ENCODE data around the gene SLC16A12. TPM values are rescaled to one million over a fixed set of nuclear protein-coding genes. Genes with fewer than 3 reads are reported as not detected.

Gene SLC16A12
- total and polyA plus RNA-seq, 2 experiments from 2014 or later = 5.7 to 5.9 TPM

DNA sequence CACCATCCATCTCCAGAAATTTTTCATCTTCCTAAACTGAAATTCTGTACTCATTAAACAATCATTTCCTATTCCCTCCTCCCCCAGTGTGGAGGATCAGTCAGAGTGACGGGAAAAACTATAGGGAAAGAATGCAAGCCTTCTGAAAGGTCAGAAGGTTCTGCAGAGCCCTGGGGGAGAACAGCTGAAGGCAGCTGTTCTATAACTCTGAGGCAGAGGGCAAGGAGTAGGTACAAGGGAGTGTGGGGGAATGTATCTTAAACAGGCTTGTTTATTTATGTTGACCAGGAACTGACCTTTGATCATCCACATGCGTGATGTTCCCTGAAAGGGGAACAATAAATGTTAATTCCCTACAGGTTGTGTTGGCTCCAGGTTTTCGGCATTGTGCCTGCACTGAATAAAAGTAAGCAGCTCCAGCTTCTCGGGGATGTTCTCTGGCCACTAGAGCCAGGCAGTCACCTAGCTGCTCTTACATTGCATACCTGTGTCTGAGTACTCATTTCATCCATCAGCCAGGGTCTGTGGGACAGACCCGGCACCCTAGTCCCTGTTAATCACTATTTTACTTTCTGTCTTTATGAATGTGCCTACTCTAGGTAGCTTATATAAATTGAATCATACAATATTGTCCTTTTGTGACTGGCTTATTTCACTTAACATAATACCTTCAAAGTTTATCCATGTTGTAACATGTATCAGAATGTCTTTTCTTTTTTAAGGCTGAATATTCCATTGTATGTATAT lies 137.2 kb downstream of the SLC16A12 start:
- Histone ChIP-seq H4K20me1 (ENCODE audit: insufficient read depth, poor library complexity, severe bottlenecking) (no peaks in the 10 kb centered on the region), H3K9me2 (replicated peaks; ENCODE audit: insufficient read depth) (no peaks in the 10 kb centered on the region), H3K27ac (no peak overlapping the region), H3K9me3 (ENCODE audit: low read depth) (no peaks in the 10 kb centered on the region), H3K4me3 (no peak overlapping the region), H3K4me1 (ENCODE audit: insufficient read depth) (peaks cover 5% of the 10 kb centered on the region), H3K4me2 (no peak overlapping the region), H3K36me3 (replicated peaks; ENCODE audit: insufficient read depth, low read depth) (no peaks in the 10 kb centered on the region), H2AFZ (no peak overlapping the region), H3K27me3 (no peaks in the 10 kb centered on the region), H3K79me2 (peaks cover 5% of the 10 kb centered on the region)
- WGBS (ENCODE audit: low lambda C conversion rate, missing lambda C conversion rate) = 74% methylated on average over 5 of the region's 5 CpGs
- DNase-seq (ENCODE audit: low spot score) = no peak
- TF ChIP-seq EZH2 (IDR thresholded peaks at IDR 0.05; ENCODE audit: borderline replicate concordance) (no peak), EZH2phosphoT487 (IDR thresholded peaks at IDR 0.05; ENCODE audit: low read depth, severe bottlenecking, unreplicated experiment) (no peak)
- TF ChIP-seq, protein P1, sequence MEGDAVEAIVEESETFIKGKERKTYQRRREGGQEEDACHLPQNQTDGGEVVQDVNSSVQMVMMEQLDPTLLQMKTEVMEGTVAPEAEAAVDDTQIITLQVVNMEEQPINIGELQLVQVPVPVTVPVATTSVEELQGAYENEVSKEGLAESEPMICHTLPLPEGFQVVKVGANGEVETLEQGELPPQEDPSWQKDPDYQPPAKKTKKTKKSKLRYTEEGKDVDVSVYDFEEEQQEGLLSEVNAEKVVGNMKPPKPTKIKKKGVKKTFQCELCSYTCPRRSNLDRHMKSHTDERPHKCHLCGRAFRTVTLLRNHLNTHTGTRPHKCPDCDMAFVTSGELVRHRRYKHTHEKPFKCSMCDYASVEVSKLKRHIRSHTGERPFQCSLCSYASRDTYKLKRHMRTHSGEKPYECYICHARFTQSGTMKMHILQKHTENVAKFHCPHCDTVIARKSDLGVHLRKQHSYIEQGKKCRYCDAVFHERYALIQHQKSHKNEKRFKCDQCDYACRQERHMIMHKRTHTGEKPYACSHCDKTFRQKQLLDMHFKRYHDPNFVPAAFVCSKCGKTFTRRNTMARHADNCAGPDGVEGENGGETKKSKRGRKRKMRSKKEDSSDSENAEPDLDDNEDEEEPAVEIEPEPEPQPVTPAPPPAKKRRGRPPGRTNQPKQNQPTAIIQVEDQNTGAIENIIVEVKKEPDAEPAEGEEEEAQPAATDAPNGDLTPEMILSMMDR (IDR thresholded peaks at IDR 0.05; ENCODE audit: poor library complexity) = no peak

DNA sequence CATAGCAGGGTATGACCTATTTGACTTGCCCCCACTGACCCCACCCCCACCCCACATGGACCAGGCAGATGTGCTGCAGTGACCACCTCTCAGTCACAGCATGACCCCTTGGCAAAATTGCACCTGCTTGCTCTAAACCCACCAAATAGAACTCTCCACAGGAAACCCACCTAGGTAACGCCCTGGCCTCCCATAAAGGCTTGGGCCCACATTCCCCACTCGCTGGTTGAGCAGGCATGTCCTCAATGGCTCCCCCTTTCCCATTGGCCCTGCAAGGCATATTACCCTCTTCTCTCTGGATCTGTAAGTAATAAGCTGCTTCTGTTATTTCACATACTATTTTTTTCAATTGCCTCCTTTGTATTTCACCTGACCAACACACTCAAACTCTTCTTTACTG lies 140.3 kb downstream of the SLC16A12 start:
- Histone ChIP-seq H3K9me3 (ENCODE audit: low read depth) (no peaks in the 10 kb centered on the region), H3K4me2 (no peak overlapping the region), H2AFZ (no peak overlapping the region), H4K20me1 (ENCODE audit: insufficient read depth, poor library complexity, severe bottlenecking) (no peaks in the 10 kb centered on the region), H3K27ac (no peak overlapping the region), H3K4me1 (ENCODE audit: insufficient read depth) (peaks cover 6% of the 10 kb centered on the region), H3K27me3 (no peaks in the 10 kb centered on the region), H3K36me3 (replicated peaks; ENCODE audit: insufficient read depth, low read depth) (no peaks in the 10 kb centered on the region), H3K4me3 (no peak overlapping the region), H3K9me2 (replicated peaks; ENCODE audit: insufficient read depth) (no peaks in the 10 kb centered on the region), H3K79me2 (peaks cover 5% of the 10 kb centered on the region)
- WGBS (ENCODE audit: low lambda C conversion rate, missing lambda C conversion rate) = 93% methylated on average over 2 of the region's 2 CpGs
- TF ChIP-seq EZH2 (IDR thresholded peaks at IDR 0.05; ENCODE audit: borderline replicate concordance) = no peak
- no peak for TF ChIP-seq EZH2phosphoT487 (IDR thresholded peaks at IDR 0.05; ENCODE audit: low read depth, severe bottlenecking, unreplicated experiment)
- TF ChIP-seq, protein P1 (IDR thresholded peaks at IDR 0.05; ENCODE audit: poor library complexity) = no peak
- no peak for DNase-seq (ENCODE audit: low spot score)

DNA sequence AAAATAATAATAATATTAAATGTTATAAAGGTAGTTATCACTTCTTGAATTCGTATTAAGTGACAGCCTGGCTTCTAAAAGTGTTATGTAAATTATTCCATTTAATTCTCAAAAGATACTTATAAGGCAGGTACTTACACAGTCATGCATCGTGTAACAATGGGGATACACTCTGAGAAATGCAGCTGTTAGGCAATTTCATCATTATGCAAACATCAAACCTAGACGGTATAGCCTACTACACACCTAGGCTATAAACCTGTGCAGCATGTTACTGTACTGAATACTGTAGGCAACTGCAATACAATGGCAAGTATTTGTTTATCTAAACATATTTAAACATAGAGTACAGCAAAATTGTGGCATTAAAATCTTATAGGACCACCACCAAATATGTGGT lies 141.5 kb downstream of the SLC16A12 start:
- H3K4me3 ChIP-seq = no peak overlapping the region

More for the DNA sequence above, 141.5 kb downstream of the SLC16A12 start:
- H3K9me2 ChIP-seq (replicated peaks; ENCODE audit: insufficient read depth) = no peaks in the 10 kb centered on the region
- H3K36me3 ChIP-seq (replicated peaks; ENCODE audit: insufficient read depth, low read depth) = no peaks in the 10 kb centered on the region
- DNase-seq (ENCODE audit: low spot score) = no peak
- H3K9me3 ChIP-seq (ENCODE audit: low read depth) = no peaks in the 10 kb centered on the region
- TF ChIP-seq EZH2phosphoT487 (IDR thresholded peaks at IDR 0.05; ENCODE audit: low read depth, severe bottlenecking, unreplicated experiment) = no peak
- TF ChIP-seq, protein P1 (IDR thresholded peaks at IDR 0.05; ENCODE audit: poor library complexity) = no peak
- no peak for TF ChIP-seq EZH2 (IDR thresholded peaks at IDR 0.05; ENCODE audit: borderline replicate concordance)
- H2AFZ ChIP-seq = no peak overlapping the region
- H3K79me2 ChIP-seq = peaks cover 5% of the 10 kb centered on the region
- 74% methylated on average over 3 of the region's 3 CpGs for WGBS (ENCODE audit: low lambda C conversion rate, missing lambda C conversion rate)
- no peaks in the 10 kb centered on the region for H4K20me1 ChIP-seq (ENCODE audit: insufficient read depth, poor library complexity, severe bottlenecking)
- H3K4me2 ChIP-seq = peak overlapping the region; percentile 77
- H3K4me1 ChIP-seq (ENCODE audit: insufficient read depth) = peaks cover 6% of the 10 kb centered on the region
- H3K27ac ChIP-seq = no peak overlapping the region
- no peaks in the 10 kb centered on the region for H3K27me3 ChIP-seq

Data from hepatocyte (in vitro differentiated cells).